ENCODE measurements around the gene OR51I2.
A peak's percentile ranks its signal among the peaks of the same experiment; 100 is the strongest.

GRCh38 chr11:5505363-5506048 is 56.4 kb downstream of the OR51I2 start:
- TF ChIP-seq JUND (IDR thresholded peaks at IDR 0.05) (0 out of 2 replicates have a peak, but pooled peaks have one; percentile 28), EGR1 (IDR thresholded peaks at IDR 0.05; ENCODE audit: low read depth) (no peak), POLR2A (IDR thresholded peaks at IDR 0.05; ENCODE audit: borderline replicate concordance, extremely low read depth, insufficient read depth, insufficient read length) (peak; percentile 90), CTCF (IDR thresholded peaks at IDR 0.05 in 2 of 3, conservative IDR thresholded peaks at IDR 0.05 in 1 of 3; ENCODE audit: borderline replicate concordance in 1 of 3, insufficient read depth in 1 of 3, low read depth in 2 of 3, low read length in 2 of 3) (no peak), EZH2phosphoT487 (IDR thresholded peaks at IDR 0.05; ENCODE audit: borderline replicate concordance) (no peak), SP1 (IDR thresholded peaks at IDR 0.05; ENCODE audit: low read depth) (peak; percentile 66; the same call in 1 of the 2 replicates), ZNF274 (IDR thresholded peaks at IDR 0.05; ENCODE audit: low read depth, low read length) (no peak), POLR2AphosphoS5 (IDR thresholded peaks at IDR 0.05; ENCODE audit: low read depth, low read length) (peak; percentile 99), RAD21 (IDR thresholded peaks at IDR 0.05; ENCODE audit: low read depth) (no peak), CEBPB (IDR thresholded peaks at IDR 0.05; ENCODE audit: low read depth) (0 out of 2 replicates have a peak, but pooled peaks have one; percentile 19), EZH2 (IDR thresholded peaks at IDR 0.05) (no peak), REST (IDR thresholded peaks at IDR 0.05; ENCODE audit: low read depth) (no peak)
- TF ChIP-seq, protein P1, sequence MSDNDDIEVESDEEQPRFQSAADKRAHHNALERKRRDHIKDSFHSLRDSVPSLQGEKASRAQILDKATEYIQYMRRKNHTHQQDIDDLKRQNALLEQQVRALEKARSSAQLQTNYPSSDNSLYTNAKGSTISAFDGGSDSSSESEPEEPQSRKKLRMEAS (IDR thresholded peaks at IDR 0.05) = peak; percentile 50; the same call in 1 of the 2 replicates

All from HCT116 (cell line).